ENCODE results near the gene CXCL12.

Gene CXCL12

GRCh38 chr10:44366941-44367630 is 17.8 kb downstream of the CXCL12 start:
- no peak overlapping the region for H3K4me3 ChIP-seq (replicated peaks; ENCODE audit: low read depth, low read length)
- DNase-seq (ENCODE audit: low read depth) = no peak
- no peak for TF ChIP-seq CTCF (IDR thresholded peaks at IDR 0.05; ENCODE audit: low read length, missing control alignments)

GRCh38 chr10:44364566-44364965 is 20.3 kb downstream of the CXCL12 start:
- no peak overlapping the region for H3K4me3 ChIP-seq (replicated peaks; ENCODE audit: low read depth, low read length)
- DNase-seq (ENCODE audit: low read depth) = no peak
- TF ChIP-seq CTCF (IDR thresholded peaks at IDR 0.05; ENCODE audit: low read length, missing control alignments) = no peak

GRCh38 chr10:44363716-44364115 is 21.2 kb downstream of the CXCL12 start:
- no peak for DNase-seq (ENCODE audit: low read depth)

GRCh38 chr10:44362866-44363711 is 21.8 kb downstream of the CXCL12 start:
- no peak for TF ChIP-seq CTCF (IDR thresholded peaks at IDR 0.05; ENCODE audit: low read length, missing control alignments)
- no peak for DNase-seq (ENCODE audit: low read depth)
- H3K4me3 ChIP-seq (replicated peaks; ENCODE audit: low read depth, low read length) = no peak overlapping the region

More at GRCh38 chr10:44363716-44364115, 21.2 kb downstream of the CXCL12 start:
- TF ChIP-seq CTCF (IDR thresholded peaks at IDR 0.05; ENCODE audit: low read length, missing control alignments) = no peak
- H3K4me3 ChIP-seq (replicated peaks; ENCODE audit: low read depth, low read length) = no peak overlapping the region

GRCh38 chr10:44361109-44361508 is 23.8 kb downstream of the CXCL12 start:
- no peak overlapping the region for H3K4me3 ChIP-seq (replicated peaks; ENCODE audit: low read depth, low read length)
- no peak for TF ChIP-seq CTCF (IDR thresholded peaks at IDR 0.05; ENCODE audit: low read length, missing control alignments)
- no peak for DNase-seq (ENCODE audit: low read depth)

- TF ChIP-seq CTCF (IDR thresholded peaks at IDR 0.05; ENCODE audit: low read length, missing control alignments) = no peak
- no peak for DNase-seq (ENCODE audit: low read depth)
- H3K4me3 ChIP-seq (replicated peaks; ENCODE audit: low read depth, low read length) = no peak overlapping the region
These were observed 26.7 kb downstream of the CXCL12 start for GRCh38 chr10:44358080-44358771.

All from fibroblast of pulmonary artery (primary cell).